ENCODE measurements around the gene SLC35F2. TPM values are rescaled to one million over a fixed set of nuclear protein-coding genes. Genes with fewer than 3 reads are reported as not detected.

Gene SLC35F2
- total and polyA plus RNA-seq, 2 of the 8 experiments (the other 6 are each of a cell fraction or from before 2014, with no cell fraction given), result 15.1 to 29.7 TPM

DNA sequence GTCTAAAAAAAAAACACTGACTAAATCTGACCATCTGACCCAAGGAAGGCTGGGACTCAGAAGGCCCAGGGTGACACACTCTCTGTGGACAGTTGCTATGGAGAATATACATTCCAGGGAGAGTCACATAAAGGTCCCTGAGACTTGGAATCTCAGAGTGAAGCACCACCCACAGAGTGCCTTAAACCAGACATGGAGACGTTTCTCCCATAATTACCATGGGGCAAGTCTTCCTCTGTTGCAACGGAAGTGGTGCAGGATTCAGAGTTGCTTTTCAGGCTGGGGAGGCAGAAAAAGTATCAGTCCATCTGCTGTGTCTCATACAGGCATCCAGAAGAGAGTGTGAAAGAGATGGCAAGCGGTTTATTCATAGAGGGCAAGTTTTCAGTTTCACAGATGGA lies 88.0 kb downstream of the SLC35F2 start (continued):
- TF ChIP-seq, protein P1, sequence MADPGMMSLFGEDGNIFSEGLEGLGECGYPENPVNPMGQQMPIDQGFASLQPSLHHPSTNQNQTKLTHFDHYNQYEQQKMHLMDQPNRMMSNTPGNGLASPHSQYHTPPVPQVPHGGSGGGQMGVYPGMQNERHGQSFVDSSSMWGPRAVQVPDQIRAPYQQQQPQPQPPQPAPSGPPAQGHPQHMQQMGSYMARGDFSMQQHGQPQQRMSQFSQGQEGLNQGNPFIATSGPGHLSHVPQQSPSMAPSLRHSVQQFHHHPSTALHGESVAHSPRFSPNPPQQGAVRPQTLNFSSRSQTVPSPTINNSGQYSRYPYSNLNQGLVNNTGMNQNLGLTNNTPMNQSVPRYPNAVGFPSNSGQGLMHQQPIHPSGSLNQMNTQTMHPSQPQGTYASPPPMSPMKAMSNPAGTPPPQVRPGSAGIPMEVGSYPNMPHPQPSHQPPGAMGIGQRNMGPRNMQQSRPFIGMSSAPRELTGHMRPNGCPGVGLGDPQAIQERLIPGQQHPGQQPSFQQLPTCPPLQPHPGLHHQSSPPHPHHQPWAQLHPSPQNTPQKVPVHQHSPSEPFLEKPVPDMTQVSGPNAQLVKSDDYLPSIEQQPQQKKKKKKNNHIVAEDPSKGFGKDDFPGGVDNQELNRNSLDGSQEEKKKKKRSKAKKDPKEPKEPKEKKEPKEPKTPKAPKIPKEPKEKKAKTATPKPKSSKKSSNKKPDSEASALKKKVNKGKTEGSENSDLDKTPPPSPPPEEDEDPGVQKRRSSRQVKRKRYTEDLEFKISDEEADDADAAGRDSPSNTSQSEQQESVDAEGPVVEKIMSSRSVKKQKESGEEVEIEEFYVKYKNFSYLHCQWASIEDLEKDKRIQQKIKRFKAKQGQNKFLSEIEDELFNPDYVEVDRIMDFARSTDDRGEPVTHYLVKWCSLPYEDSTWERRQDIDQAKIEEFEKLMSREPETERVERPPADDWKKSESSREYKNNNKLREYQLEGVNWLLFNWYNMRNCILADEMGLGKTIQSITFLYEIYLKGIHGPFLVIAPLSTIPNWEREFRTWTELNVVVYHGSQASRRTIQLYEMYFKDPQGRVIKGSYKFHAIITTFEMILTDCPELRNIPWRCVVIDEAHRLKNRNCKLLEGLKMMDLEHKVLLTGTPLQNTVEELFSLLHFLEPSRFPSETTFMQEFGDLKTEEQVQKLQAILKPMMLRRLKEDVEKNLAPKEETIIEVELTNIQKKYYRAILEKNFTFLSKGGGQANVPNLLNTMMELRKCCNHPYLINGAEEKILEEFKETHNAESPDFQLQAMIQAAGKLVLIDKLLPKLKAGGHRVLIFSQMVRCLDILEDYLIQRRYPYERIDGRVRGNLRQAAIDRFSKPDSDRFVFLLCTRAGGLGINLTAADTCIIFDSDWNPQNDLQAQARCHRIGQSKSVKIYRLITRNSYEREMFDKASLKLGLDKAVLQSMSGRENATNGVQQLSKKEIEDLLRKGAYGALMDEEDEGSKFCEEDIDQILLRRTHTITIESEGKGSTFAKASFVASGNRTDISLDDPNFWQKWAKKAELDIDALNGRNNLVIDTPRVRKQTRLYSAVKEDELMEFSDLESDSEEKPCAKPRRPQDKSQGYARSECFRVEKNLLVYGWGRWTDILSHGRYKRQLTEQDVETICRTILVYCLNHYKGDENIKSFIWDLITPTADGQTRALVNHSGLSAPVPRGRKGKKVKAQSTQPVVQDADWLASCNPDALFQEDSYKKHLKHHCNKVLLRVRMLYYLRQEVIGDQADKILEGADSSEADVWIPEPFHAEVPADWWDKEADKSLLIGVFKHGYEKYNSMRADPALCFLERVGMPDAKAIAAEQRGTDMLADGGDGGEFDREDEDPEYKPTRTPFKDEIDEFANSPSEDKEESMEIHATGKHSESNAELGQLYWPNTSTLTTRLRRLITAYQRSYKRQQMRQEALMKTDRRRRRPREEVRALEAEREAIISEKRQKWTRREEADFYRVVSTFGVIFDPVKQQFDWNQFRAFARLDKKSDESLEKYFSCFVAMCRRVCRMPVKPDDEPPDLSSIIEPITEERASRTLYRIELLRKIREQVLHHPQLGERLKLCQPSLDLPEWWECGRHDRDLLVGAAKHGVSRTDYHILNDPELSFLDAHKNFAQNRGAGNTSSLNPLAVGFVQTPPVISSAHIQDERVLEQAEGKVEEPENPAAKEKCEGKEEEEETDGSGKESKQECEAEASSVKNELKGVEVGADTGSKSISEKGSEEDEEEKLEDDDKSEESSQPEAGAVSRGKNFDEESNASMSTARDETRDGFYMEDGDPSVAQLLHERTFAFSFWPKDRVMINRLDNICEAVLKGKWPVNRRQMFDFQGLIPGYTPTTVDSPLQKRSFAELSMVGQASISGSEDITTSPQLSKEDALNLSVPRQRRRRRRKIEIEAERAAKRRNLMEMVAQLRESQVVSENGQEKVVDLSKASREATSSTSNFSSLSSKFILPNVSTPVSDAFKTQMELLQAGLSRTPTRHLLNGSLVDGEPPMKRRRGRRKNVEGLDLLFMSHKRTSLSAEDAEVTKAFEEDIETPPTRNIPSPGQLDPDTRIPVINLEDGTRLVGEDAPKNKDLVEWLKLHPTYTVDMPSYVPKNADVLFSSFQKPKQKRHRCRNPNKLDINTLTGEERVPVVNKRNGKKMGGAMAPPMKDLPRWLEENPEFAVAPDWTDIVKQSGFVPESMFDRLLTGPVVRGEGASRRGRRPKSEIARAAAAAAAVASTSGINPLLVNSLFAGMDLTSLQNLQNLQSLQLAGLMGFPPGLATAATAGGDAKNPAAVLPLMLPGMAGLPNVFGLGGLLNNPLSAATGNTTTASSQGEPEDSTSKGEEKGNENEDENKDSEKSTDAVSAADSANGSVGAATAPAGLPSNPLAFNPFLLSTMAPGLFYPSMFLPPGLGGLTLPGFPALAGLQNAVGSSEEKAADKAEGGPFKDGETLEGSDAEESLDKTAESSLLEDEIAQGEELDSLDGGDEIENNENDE (IDR thresholded peaks at IDR 0.05; ENCODE audit: insufficient replicate concordance, low read length), result no peak
- no peak for TF ChIP-seq CHD1 (IDR thresholded peaks at IDR 0.05; ENCODE audit: low read depth, low read length)

Data from H1 (cell line).